HepG2 (cell line): ENCODE data around the gene DIAPH1. TPM values are rescaled to one million over a fixed set of nuclear protein-coding genes. Genes with fewer than 3 reads are reported as not detected.

Source experiments
- CBX2 ChIP-seq, 2 experiments: fragments of 200-600 bp in 1 of 2; sonication (generic); formaldehyde crosslinking in 1 of 2; IDR thresholded peaks; 2 replicates each; pipeline versions ENCODE4 v1.7.0 to v1.8.1; 2018 to 2022; ENCODE audit warnings: low read depth in 2 of 2, low read length in 1 of 2, mild to moderate bottlenecking in 1 of 2, missing genetic modification reagents in 1 of 2
- EEA1 ChIP-seq: sonication (generic); formaldehyde crosslinking; IDR thresholded peaks from 2 replicates; pipeline ENCODE4 v1.5.1; 2020; ENCODE audit warnings: mild to moderate bottlenecking, missing genetic modification reagents, borderline replicate concordance
- FOXP1 ChIP-seq, 2 experiments: fragments of 450-650 bp in 1 of 2; IDR thresholded peaks; 2 replicates each; pipeline ENCODE4 v1.6.1; 2017 to 2018; ENCODE audit warnings: antibody characterized with exemption in 1 of 2
- HNF4A ChIP-seq: sonication (generic); formaldehyde crosslinking; IDR thresholded peaks from 2 replicates; pipeline ENCODE4 v1.4.0; 2020; ENCODE audit warnings: missing genetic modification reagents
- MED1 ChIP-seq: sonication (generic); formaldehyde crosslinking; IDR thresholded peaks from 2 replicates; pipeline ENCODE4 v1.4.0; 2020; ENCODE audit warnings: missing genetic modification reagents
- MED8 ChIP-seq: sonication (generic); formaldehyde crosslinking; IDR thresholded peaks from 2 replicates; pipeline ENCODE4 v1.8.1; 2023; ENCODE audit warnings: mild to moderate bottlenecking, missing genetic modification reagents; ENCODE audit not compliant: insufficient replicate concordance
- TAF15 ChIP-seq: fragments of 200-400 bp; formaldehyde crosslinking; IDR thresholded peaks from one replicate; pipeline ENCODE4 v1.6.1; 2018; ENCODE audit warnings: mild to moderate bottlenecking, low read depth, low read length; ENCODE audit not compliant: poor library complexity, severe bottlenecking
- TCF12 ChIP-seq, 2 experiments: fragments of 450-650 bp in 1 of 2; sonication (generic) in 1 of 2; formaldehyde crosslinking in 1 of 2; IDR thresholded peaks; 2 replicates each; pipeline versions ENCODE4 v1.6.1 to v1.8.0; 2017 to 2022; ENCODE audit warnings: antibody characterized with exemption in 1 of 2, mild to moderate bottlenecking in 1 of 2, missing genetic modification reagents in 1 of 2, moderate library complexity in 1 of 2
- ZFP82 ChIP-seq: sonication (generic); formaldehyde crosslinking; IDR thresholded peaks from 2 replicates; pipeline ENCODE4 v1.5.1; 2020; ENCODE audit warnings: mild to moderate bottlenecking, missing genetic modification reagents, borderline replicate concordance
- ZFX ChIP-seq: sonication (generic); formaldehyde crosslinking; IDR thresholded peaks from 2 replicates; pipeline ENCODE4 v1.4.0; 2020; ENCODE audit warnings: mild to moderate bottlenecking, low read depth, missing genetic modification reagents, moderate library complexity
- ZNF317 ChIP-seq: sonication (generic); formaldehyde crosslinking; IDR thresholded peaks from 2 replicates; pipeline ENCODE4 v1.5.0; 2020; ENCODE audit warnings: mild to moderate bottlenecking, missing genetic modification reagents
- ZNF326 ChIP-seq: sonication (generic); formaldehyde crosslinking; IDR thresholded peaks from 2 replicates; pipeline ENCODE4 v1.4.0; 2020; ENCODE audit warnings: missing genetic modification reagents, borderline replicate concordance
- ZNF407 ChIP-seq: sonication (generic); formaldehyde crosslinking; IDR thresholded peaks from one replicate; pipeline ENCODE4 v1.5.1; 2020; ENCODE audit warnings: mild to moderate bottlenecking, missing genetic modification reagents; ENCODE audit errors: not compliant biosample characterization
- ZNF432 ChIP-seq: sonication (generic); formaldehyde crosslinking; IDR thresholded peaks from 2 replicates; pipeline ENCODE4 v1.5.0; 2020; ENCODE audit warnings: missing genetic modification reagents, mild to moderate bottlenecking, borderline replicate concordance
- ZNF556 ChIP-seq: sonication (generic); formaldehyde crosslinking; IDR thresholded peaks from 2 replicates; pipeline ENCODE4 v1.4.0; 2020; ENCODE audit warnings: mild to moderate bottlenecking, missing genetic modification reagents, borderline replicate concordance
- ZNF703 ChIP-seq: sonication (generic); formaldehyde crosslinking; IDR thresholded peaks from 2 replicates; pipeline ENCODE4 v1.5.1; 2020; ENCODE audit warnings: missing genetic modification reagents, mild to moderate bottlenecking, moderate library complexity, borderline replicate concordance
- ZNF800 ChIP-seq: sonication (generic); formaldehyde crosslinking; IDR thresholded peaks from 2 replicates; pipeline ENCODE4 v1.4.0; 2020; ENCODE audit warnings: missing genetic modification reagents
- ZNF839 ChIP-seq: sonication (generic); formaldehyde crosslinking; IDR thresholded peaks from 2 replicates; pipeline ENCODE4 v1.4.0; 2020; ENCODE audit warnings: missing genetic modification reagents, mild to moderate bottlenecking, borderline replicate concordance
- polyA plus RNA-seq, 8 experiments: library from polyadenylated mRNA; depleted of rRNA in 3 of 8; stranded (reverse) in 7 of 8; unstranded in 1 of 8; fragments of >200 nt; fragmentation: Illumina TruSeq in 4 of 8; extraction: Trizol in 4 of 8; gene quantifications; 2 replicates each; pipeline versions ENCODE4 v1.2.1 to v1.2.3, GENCODE V29; 2011 to 2016; ENCODE audit warnings: low read depth in 4 of 8, missing spikeins in 1 of 8, mixed read lengths in 1 of 8; ENCODE audit not compliant: insufficient read depth in 1 of 8
- total RNA-seq, 5 experiments: library from RNA; depleted of rRNA; stranded (reverse); fragments of >200 nt; fragmentation: Illumina TruSeq; extraction: Trizol; gene quantifications; 2 replicates each; pipeline ENCODE4 v1.2.3, GENCODE V29; 2016; ENCODE audit warnings: low read depth in 1 of 5

DIAPH1 gene
- total and polyA plus RNA-seq, 2 of the 13 experiments (the other 11 are each of a cell fraction or from before 2014, with no cell fraction given), result 25.1 to 33.9 TPM

- TF ChIP-seq ZNF407 (peak; percentile 11), ZNF556 (0 out of 2 replicates have a peak, but pooled peaks have one; percentile 31), MED1 (CRISPR knock-in tag) (0 out of 2 replicates have a peak, but pooled peaks have one; percentile 12), TCF12 (IDR thresholded peaks at IDR 0.05) (no peak), TCF12 (CRISPR knock-in tag; IDR thresholded peaks at IDR 0.05) (no peak), ZNF326 (CRISPR knock-in tag) (no peak), TAF15 (peak; percentile 32), ZNF317 (no peak), ZFX (peak; percentile 94), MED8 (CRISPR knock-in tag) (peak; percentile 20), CBX2 (IDR thresholded peaks at IDR 0.05; ENCODE audit: low read depth, low read length) (no peak), CBX2 (CRISPR knock-in tag; IDR thresholded peaks at IDR 0.05; ENCODE audit: low read depth) (no peak), FOXP1 (IDR thresholded peaks at IDR 0.05) (no peak), FOXP1 (CRISPR knock-in tag; IDR thresholded peaks at IDR 0.05) (no peak), ZNF800 (CRISPR knock-in tag) (no peak), ZFP82 (CRISPR knock-in tag) (no peak; the same call in 1 of the 2 replicates), ZNF839 (no peak), HNF4A (CRISPR knock-in tag) (no peak), ZNF703 (CRISPR knock-in tag) (no peak), ZNF432 (CRISPR knock-in tag) (no peak), EEA1 (no peak)
These were observed 17.8 kb upstream of the DIAPH1 start, which contains the start of the genes HDAC3 and RELL2 (continued) for GRCh38 chr5:141636413-141637122.
